ENCODE data around the gene SYT15.
"Not testable (repeated sequence)": the region's sequence is repeated elsewhere in the genome, so short reads cannot be mapped to it uniquely, and the experiment has no call there.

The SYT15 gene

DNA sequence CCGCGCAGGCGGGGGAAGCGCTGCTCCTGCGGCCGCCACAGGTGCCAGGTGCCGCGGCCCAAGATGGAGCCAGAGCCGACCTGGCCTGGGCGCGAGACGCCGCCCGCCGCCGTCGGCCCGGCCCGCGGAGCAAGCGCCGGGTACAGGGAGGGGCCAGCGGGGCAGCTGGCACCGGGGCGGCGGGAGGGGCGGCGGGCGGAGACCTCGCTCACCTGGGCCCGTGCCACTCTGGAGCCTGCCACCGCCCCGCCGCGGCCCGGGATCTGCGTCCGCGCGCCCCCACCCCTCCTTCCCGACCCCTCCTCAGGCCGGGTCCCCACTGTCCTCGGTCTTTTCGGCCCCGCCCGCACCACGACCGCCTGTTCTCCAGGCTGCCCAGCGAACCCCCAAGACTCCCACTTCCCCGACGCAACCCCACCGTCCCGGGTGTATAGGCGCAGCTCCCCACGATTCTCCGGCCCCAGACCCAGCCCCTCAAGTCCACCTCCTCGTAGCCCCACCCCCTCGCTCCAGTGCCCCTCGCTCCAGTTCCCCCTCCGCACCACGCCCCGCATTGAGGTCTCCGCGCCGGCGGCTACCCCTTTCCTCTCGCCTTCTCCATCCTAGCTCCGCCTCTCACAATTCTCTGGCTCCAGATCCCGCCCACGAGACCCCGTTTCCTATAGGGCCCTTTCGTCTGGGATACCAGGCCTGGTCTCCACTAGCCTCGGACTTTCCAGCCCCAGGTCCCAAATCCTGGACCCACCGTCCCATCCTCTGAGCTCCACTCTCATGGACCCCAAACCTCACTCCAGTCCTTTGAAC lies 22.2 kb upstream of the SYT15 start, which contains the start of gene GPRIN2:
Gene GPRIN2, minus strand, starts transcription at position 144 of the 804 bp plus-strand sequence. CDS start 5,922 bp downstream, outside the sequence.
- DNase-seq (ENCODE audit: low read depth, low spot score), result no peak

DNA sequence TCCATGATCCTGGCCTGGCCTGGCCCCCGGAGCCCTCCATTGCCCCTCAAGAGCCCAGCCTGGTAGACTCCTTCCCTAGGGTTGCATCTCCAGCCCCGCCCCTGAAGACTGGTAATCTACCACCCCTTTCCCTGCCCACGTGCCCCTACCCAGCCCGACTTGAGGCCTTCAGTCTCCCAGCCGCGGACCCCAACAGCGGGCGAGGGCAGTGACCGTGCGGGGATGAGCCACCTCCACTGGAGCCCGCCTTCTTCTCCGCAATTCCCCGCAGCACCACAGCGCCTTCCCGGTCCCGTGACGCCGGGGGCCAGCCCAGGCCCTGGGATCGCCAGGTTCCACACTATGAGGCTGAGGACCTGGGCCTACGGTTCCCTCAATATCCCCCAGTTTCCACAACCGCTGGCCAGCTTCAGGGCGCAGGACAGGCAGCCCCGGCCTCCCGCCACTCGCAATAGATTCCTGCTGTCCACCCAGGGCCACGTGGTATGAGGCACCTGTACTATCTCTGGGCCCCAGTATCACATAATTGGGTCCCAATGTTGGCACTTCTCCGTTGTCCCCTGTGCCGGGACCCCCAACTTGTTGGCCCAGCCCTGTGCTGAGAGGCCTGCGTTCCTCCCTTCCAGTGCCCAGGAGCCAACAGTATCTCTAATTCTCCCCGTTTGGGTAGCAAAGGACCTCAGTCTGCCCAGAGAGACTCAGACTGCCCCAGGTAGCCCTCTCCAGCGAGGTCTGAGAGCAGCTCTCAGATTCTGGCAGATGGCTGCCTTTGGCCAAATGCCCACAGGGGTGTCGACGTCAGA lies 21.4 kb upstream of the SYT15 start:
- DNase-seq (ENCODE audit: low read depth, low spot score), result no peak

DNA sequence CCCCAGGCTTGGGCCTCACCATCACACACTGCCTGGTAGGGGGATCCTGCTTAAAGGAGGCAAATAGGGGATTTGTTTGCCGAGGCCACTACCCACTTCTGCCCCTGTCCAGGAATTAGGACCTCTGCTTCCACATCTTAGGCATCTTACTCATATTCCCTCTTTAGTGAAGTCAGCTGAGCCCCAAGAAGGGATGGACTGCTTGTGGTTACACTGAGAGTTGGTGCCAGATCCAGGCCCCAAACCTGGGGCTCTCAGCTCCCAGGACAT lies 20.9 kb upstream of the SYT15 start:
- no peak for DNase-seq (ENCODE audit: low read depth, low spot score)

DNA sequence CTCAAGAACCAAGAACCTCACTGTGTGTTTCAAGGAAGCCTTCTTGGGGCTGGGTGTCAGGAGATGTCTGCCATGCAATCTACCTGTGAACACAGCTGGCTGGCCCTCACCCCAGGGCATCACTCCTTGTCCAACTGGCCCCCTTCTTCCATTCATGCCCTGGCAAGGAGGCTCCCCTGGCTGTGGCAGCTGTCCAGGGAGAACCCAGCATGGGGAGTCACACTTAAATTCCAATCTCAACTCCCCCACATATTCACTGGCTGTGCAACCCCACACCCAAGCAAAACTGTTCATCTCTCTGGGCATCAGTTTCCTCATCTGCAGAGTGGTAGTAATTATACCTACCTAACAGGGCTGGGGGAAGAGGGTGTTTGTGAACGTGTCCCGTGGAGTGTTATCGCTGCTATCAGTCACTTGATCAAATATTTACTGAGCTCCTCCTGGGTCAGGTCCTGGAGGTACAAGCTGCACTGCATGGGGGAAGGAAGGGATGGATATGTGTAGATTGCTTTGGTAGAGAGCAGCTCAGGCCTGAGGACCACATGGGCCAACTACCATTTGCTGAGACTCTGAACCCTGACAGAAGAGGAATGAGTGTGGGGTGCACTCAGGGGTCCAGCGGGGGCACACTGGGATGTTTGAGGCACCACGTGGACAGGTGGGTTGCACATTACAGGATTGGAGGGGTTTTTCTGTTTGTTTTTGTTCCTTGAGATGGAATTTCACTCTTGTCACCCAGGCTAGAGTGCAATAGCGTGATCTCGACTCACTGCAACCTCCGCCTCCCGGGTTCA lies 20.3 kb upstream of the SYT15 start:
- DNase-seq (ENCODE audit: low read depth, low spot score), result no peak

DNA sequence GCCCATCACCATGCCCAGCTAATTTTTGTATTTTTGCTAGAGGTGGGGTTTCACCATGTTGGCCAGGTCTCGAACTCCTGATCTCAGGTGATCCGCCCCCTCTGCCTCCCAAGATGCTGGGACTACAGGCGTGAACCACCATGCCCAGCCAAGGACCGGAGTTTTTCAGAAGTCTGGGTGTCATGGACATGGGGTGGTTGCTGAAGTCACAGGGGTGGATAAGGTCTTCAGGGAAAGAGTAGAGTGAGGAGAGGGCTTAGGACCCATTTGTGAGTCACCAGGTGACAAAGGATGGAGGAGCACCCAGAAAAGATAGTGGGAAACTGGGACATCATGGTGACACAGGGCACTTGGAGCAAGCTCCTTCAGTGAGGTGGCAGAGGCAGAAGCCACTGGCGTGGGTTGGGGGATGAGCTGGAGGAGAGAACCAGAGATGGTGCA lies 19.7 kb upstream of the SYT15 start:
- DNase-seq (ENCODE audit: low read depth, low spot score), result no peak

DNA sequence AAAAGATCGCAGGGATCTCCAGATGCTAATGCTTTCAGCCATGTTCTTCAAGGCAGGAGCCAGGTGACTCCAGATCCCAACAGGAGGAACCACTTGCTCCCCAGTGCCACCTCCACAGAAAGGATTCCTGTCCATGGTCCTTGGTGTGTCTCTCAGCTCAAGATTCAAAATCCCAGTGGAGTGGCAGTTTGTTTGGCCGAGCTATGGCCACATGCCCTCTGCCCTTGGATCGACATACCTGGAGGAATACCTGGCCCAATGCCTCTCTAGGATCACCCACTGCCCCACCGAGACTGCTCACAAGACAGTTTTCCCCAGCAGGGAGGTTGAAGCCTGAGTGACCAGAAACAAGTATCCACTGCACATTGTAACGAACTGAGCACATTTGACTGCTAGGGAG lies 18.5 kb upstream of the SYT15 start:
- DNase-seq (ENCODE audit: low read depth, low spot score), result no peak

DNA sequence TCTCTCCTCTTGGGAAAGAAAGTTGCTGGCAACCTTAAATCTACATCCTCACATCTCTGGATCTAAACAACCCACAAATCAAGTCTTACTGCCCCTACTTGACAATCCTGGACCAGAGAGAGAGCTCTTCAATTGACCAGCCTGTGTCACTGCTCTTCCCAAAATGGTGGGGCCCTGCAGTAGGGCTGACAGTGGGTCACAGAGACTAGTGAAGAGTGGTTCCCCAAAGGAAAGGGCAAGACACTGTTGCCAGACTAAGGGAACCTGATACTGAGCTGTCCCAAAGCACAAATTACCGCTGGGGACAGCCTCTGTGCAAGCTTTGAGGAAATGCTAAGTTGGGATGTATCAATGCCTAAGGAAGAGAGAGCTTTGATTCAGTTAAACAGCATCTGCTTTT lies 18.0 kb upstream of the SYT15 start:
- no peak for DNase-seq (ENCODE audit: low read depth, low spot score)

DNA sequence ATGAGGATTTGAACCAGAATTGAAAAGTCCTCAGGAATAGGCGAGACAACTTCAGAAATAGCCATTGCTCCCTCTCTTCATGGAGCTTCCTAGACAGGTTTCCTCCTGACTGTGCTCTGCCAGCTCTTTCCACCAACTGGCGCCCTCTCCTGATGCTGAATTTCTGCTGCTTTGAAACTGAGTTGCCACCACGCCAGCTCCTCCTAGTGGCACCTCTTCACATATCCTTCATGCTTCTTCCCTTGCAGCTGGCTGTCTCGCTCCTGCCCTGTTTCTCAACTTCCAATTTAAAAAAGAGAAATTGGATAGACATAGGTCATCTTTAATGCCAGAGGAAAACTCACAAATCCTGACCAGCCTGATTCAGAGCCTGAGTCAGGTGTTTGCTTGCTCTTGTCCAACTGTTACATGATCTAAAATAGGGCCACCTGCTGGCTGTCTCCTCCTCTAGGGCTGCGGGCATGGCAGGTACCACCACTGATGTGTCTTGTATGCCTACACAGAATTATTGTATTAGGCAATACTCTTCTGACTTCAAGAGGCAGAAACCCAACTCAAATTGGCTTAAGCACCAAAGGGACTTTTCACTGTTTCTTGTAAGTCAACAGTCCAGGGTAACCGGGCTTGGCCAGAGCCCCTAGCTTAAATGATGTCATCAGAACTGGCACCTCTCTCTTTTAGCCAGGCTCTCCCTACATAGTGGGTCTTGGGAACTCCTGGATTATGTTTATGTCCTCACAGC lies 13.2 kb upstream of the SYT15 start:
- not testable (repeated sequence) for DNase-seq (ENCODE audit: low read depth, low spot score)

DNA sequence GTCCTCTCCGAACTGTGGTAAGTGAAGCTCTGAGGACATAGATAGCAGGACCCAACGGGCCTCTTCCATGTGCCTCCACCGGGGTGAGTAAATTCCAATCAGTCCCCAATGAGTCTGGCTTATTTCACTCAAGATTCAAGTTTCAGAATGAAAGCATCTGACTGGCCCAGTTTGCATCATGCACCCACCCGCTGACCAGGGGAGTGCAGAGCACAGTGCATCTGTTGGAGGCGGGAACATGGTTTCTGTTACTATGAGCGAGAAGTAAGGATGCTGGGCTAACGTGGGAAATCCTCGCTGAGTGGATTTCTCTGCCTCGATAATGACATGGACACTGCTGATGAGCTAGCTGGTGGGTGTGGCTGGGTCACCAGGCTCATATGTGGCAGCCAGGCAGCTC lies 11.8 kb upstream of the SYT15 start:
- DNase-seq (ENCODE audit: low read depth, low spot score), result not testable (repeated sequence)

DNA sequence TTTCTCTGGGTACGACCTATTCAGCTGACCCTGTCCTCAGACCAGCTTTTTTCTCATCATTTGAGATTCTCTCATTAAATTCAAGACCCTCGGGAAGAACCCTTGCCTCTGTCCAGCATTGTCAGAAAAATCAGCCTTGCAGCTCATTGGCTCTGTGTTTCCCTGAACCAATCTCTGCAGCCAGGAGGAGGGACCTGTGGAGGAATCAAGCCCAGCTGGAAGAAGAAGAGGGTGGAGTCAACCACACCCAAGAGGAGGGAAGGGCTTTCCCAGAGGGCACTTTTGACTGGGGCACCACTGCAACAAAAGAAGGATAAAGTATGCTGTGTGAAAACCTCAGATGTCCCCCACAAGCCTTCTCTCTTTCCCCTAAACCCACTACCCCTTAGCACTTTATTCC lies 8.3 kb upstream of the SYT15 start:
- DNase-seq (ENCODE audit: low read depth, low spot score), result not testable (repeated sequence)

DNA sequence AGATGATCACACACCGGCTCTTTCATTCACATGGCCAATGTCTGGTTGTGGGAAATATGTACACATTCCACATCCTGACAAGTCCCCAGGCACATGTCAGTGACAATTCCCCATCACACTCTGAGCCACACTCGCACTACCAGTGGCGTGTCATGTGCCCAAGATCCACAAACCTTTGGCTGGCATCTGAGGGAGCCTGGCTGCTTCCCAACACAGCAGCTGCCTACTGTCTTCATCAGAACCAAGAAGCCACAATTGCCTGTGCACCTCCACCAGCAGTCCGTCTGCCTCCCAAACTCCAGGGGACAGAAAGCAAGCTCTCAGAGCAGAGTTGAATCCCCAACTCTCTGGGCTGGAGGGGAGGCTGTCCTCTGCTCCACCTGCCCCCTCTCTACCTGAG lies 6.2 kb upstream of the SYT15 start:
- DNase-seq (ENCODE audit: low read depth, low spot score), result not testable (repeated sequence)

DNA sequence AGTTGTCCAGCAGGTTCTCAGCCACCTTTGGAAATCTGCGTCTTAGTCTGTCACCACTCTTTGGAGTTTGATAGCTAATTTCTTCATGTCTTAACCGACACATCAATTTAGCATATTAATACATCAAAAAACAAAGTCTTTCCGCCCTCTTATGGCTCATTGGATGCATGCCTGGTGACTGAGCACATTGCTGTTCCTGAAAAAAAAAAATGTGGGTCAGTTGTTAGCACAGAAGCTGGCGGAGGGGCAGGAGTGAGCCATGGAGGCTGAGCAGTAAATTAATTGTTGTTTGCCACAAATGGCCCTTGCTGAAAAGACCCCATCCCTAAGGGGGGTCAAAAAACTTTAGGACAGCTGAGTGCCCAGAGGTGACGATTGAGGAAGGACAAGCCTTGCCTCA lies 5.6 kb upstream of the SYT15 start:
- not testable (repeated sequence) for DNase-seq (ENCODE audit: low read depth, low spot score)

DNA sequence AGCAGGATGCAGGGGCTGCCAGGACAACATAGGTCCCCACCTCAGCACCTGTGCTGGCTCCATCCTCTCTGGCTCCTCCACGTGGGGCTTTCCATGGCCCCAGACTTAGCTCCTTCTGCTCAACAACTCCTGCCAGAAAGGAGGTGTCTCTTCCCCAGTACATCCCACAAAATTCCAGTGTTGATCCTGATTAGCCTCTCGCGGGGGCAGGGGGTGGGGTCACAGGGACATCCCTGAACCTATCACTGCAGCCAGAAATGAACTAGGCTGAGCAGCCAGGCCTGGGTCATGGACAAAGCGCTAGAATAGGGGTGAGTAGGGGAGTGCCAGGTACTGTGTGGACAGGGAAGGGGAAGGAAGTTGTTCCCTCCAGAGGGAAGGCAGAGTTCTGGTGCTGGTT lies 5.0 kb upstream of the SYT15 start:
- DNase-seq (ENCODE audit: low read depth, low spot score), result not testable (repeated sequence)

DNA sequence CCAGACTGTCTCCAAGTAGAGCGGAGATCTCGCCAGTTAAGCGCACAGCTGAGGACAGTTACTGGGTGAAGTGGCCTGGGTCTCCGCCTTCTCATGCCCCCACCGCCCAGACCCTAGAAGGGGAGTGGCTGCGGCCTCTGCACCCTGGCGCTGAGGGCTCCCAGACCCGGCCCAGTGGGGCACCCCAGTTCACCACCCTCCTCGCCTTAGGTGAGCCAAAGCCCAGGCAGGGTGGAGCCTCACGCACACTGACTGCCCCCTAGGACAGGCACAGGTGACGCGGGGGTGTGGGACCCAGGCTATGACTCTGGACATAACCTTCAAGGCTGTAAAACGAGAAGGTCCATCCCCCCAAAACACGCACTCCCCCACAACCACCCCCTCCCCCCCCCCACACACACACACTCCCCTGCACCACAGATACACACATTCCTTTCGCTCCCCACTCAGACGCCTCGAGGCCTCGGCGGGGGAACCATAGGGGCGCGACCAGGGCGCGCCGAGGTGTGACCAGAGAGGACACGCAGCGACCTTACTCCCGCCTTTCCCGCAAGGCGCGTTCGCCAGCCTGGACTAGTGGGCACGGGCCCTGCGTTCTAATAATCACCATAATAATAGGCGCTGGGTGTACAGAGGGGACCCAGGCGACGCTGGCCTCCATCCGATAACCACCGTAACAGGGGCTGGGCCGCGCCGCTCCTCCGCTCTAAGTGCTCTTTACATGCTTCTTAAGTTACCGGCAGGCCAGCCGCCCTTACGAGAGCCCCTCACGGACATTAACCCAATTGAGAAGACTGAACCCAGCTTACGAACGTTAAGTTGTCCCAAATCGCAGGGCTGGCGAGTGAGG lies 1.1 kb upstream of the SYT15 start:
- DNase-seq (ENCODE audit: low read depth, low spot score), result not testable (repeated sequence)

DNA sequence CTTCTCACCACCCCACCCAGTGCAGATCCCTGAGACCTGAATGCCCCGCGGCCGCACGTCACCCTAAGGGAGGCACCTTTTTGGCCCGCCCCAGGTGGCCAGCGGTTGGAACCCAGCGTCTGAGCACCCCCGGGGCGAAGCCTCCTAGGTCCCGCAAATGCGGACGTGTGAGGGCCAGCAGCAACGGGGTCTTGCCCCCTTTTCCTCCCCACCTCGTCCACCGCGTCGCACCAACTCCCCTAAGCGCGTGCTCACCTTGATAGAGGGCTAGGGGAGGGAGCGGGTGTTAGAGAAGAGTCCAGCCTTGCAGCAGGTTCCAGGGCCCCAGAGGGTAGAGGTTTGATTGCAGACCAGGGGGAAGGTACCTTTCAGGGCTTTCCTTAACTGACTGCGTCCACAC lies 450 bp downstream of the SYT15 start:
- DNase-seq (ENCODE audit: low read depth, low spot score), result not testable (repeated sequence)

DNA sequence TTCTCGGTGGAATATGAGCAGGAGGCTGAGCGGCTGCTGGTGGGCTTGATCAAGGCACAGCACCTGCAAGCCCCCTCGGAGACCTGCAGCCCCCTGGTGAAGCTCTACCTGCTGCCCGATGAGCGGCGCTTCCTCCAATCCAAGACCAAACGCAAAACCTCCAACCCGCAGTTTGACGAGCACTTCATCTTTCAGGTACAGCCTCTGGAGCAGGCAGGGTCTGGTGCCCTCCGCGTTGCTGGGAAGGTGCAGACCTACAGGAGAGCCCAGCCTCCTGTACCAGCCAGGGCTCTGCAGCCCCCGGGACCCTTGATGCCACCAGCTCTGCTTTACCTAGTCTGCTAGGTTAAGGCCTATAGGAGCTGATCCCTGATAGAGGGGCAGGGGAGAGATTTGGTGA lies 3.1 kb downstream of the SYT15 start:
- DNase-seq (ENCODE audit: low read depth, low spot score), result not testable (repeated sequence)

DNA sequence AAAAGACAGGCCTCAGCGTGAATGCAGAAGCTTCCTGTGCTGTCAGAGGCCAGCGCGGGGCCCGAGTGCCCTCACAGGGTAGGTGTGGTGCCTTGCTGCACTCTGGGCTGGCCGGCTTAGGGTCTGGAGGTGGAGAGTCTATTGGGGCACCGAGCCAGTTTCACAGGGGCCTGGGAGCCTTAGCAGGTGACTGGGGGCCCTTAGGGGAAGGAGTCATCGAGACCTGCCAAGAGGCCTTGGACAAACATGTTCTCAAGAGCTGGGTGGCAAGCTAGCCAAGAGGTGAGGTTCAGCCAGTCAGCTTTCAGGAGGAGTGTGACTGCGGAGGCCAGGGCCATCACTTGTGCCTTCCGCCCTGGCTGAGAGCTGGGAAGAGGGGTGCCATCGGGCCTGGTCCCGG lies 3.6 kb downstream of the SYT15 start:
- not testable (repeated sequence) for DNase-seq (ENCODE audit: low read depth, low spot score)

DNA sequence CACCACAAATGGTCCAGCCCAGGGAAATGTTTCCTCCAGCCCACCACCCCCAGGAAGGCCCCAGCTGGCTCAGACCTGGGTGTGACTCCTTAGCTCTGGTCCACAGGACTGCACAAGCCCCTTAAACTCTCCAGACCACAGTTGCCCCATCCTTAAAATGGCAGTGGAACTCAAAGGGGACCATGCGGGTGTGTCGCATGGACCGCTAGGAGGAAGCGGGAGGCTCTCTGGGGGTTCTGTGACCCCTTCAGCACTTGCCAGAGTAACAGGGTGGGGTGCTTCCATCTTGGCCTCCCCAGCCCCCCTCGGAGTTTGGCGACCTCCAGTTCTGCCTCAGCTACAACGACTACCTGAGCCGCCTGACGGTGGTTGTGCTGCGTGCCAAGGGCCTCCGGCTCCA lies 5.3 kb downstream of the SYT15 start:
- DNase-seq (ENCODE audit: low read depth, low spot score), result not testable (repeated sequence)

DNA sequence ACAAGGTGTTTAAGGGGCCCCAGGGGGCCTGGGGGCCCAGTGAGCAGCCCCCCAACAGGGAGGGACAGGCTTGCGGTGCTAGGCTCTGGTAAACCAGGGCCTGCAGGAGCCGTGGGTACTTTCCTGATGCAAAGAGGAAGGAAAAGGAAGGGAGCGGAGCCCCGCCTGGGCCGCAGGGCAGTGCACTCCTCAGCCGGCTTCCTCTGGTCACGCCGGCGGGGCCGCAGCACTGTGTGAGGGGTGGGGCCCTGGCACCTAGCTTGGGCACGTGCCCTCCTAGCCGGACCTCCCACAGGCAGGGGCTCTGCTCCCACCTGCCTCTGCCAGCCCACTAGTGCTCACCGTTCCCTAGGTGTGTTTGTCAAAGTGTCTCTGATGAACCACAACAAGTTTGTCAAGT lies 6.3 kb downstream of the SYT15 start:
- DNase-seq (ENCODE audit: low read depth, low spot score), result not testable (repeated sequence)

DNA sequence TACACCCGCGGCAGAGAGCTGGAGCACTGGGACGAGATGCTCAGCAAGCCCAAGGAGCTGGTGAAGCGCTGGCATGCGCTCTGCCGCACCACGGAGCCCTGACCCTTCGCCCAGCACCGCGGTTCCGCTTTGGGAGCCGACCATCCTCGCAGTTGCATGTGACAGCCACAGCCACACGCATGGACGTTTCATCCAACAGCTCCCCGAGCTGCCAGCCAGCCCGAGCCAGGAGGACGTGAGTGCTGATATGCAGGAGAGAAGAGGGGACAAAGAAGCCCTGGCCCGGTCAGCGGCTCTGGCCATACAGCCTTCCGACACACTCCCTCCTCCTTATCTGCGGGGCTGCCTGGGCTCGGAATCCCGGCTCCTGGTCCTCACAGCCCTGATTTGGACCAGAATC lies 8.6 kb downstream of the SYT15 start:
- not testable (repeated sequence) for DNase-seq (ENCODE audit: low read depth, low spot score)
